MM.1S (cell line): ENCODE results near the gene ABHD17B.

Experiments
- EZH2 ChIP-seq: fragments of 300-600 bp; sonication (generic); optimal IDR thresholded peaks from 2 replicates; pipeline ENCODE3; 2017; ENCODE audit warnings: low read depth, mild to moderate bottlenecking, antibody characterized with exemption, low read length, mixed read lengths
- EZH2phosphoT487 ChIP-seq: fragments of 300-600 bp; sonication (generic); IDR thresholded peaks from 2 replicates; pipeline ENCODE4 v1.6.1; 2018; ENCODE audit warnings: antibody characterized with exemption, low read length
- TF ChIP-seq, protein P1 (sequence below): fragments of 300-600 bp; sonication (generic); IDR thresholded peaks from 2 replicates; pipeline ENCODE4 v1.5.1; 2016; ENCODE audit warnings: antibody characterized with exemption, low read length, mixed read lengths

DNA sequence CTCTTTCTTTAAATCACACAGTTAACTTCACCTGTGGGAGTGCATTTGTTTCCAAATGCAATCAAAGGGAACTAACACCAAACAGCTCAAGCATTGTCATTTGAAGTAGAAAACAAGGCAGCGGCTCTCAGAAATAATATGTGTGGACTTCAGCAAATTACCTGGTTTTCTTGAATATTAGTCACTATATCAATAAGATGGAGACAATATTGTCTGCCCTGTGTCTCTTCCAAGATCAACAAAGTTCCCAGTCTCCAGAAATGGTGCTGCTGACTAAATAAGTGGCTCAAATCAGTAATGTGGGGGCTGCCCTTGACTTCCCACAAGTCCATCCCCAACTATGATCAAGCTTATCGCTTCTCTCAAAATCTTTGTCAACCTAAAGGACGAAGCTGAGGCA is 89.6 kb downstream of the ABHD17B start:
- TF ChIP-seq, protein P1, sequence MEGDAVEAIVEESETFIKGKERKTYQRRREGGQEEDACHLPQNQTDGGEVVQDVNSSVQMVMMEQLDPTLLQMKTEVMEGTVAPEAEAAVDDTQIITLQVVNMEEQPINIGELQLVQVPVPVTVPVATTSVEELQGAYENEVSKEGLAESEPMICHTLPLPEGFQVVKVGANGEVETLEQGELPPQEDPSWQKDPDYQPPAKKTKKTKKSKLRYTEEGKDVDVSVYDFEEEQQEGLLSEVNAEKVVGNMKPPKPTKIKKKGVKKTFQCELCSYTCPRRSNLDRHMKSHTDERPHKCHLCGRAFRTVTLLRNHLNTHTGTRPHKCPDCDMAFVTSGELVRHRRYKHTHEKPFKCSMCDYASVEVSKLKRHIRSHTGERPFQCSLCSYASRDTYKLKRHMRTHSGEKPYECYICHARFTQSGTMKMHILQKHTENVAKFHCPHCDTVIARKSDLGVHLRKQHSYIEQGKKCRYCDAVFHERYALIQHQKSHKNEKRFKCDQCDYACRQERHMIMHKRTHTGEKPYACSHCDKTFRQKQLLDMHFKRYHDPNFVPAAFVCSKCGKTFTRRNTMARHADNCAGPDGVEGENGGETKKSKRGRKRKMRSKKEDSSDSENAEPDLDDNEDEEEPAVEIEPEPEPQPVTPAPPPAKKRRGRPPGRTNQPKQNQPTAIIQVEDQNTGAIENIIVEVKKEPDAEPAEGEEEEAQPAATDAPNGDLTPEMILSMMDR = no peak
- TF ChIP-seq EZH2 (no peak), EZH2phosphoT487 (no peak)
